HCT116 (cell line): Measurements from ENCODE around the gene TMEM201. TPM values are rescaled to one million over a fixed set of nuclear protein-coding genes. Genes with fewer than 3 reads are reported as not detected.

Experiments
- ATAC-seq: fragments of 200-7000 bp; cut with Tn5 transposase; 2 replicates; pipeline ENCODE4 v1.9.1; 2020; ENCODE audit warnings: mild to moderate bottlenecking, moderate library complexity
- BruUV-seq: library from RNA; stranded (reverse); fragments of 400-500 nt; replicated peaks from 2 replicates; lab custom pipeline; 2021; lab: Mats Ljungman, UMichigan
- CTCF ChIA-PET: fragments of 300-600 bp; sonication (Branson Sonifier 250); formaldehyde crosslinking; loops from one replicate; lab custom pipeline; 2021; ENCODE audit warnings: antibody characterized with exemption; lab: Charles Lee
- POLR2A ChIA-PET: fragments of 300-600, 350-600 bp; sonication (Branson Sonifier 250); formaldehyde crosslinking; loops from one replicate; lab custom pipeline; 2021; ENCODE audit warnings: antibody characterized with exemption; lab: Charles Lee
- RAD21 ChIA-PET, 2 experiments: fragments of 300-600 bp; sonication (Branson Sonifier 250); formaldehyde crosslinking; loops; one replicate each; lab custom pipeline; 2023; ENCODE audit warnings: low total read pairs in 2 of 2; ENCODE audit not compliant: uncharacterized antibody in 2 of 2, unreplicated experiment in 2 of 2, low non-redundant PET in 1 of 2; lab: Charles Lee
- DNase-seq: peaks from one replicate; pipeline ENCODE4 v3.0.0-alpha.2; 2010; ENCODE audit warnings: low read depth, low spot score
- H2AFZ ChIP-seq: fragments of 200-600 bp; shearing (Covaris generic), sonication (generic); 2 replicates; pipeline ENCODE4 v1.6.1; 2017; ENCODE audit warnings: low read depth, mixed run types, mixed read lengths, antibody characterized with exemption, low read length; ENCODE audit not compliant: poor library complexity, severe bottlenecking
- H3K27ac ChIP-seq: 2 replicates; pipeline ENCODE4 v1.5.1; 2012; ENCODE audit warnings: low read depth, low read length
- H3K27me3 ChIP-seq: fragments of 200-600 bp; sonication (generic); 2 replicates; pipeline ENCODE4 v1.6.1; 2016; ENCODE audit warnings: mixed run types, low read length, mixed read lengths; ENCODE audit not compliant: insufficient read depth
- H3K36me3 ChIP-seq, 2 experiments: fragments of 200-500 bp in 1 of 2; fragments of 200-600 bp in 1 of 2; sonication (Bioruptor generic) in 1 of 2; sonication (generic) in 1 of 2; 2 replicates each; pipeline versions ENCODE4 v1.5.1 to v1.6.1; 2014 to 2016; ENCODE audit warnings: low read length in 2 of 2, inconsistent platforms in 1 of 2, mixed read lengths in 1 of 2, mixed run types in 1 of 2; ENCODE audit not compliant: insufficient read depth in 2 of 2, control insufficient read depth in 1 of 2
- H3K4me1 ChIP-seq, 2 experiments: fragments of 200-600 bp in 1 of 2; sonication (generic) in 1 of 2; 2 replicates each; pipeline versions ENCODE4 v1.5.1 to v1.6.1; 2012 to 2017; ENCODE audit warnings: low read length in 2 of 2, inconsistent platforms in 1 of 2, mild to moderate bottlenecking in 1 of 2, mixed read lengths in 1 of 2, mixed run types in 1 of 2, moderate library complexity in 1 of 2; ENCODE audit not compliant: insufficient read depth in 2 of 2, control insufficient read depth in 1 of 2
- H3K4me2 ChIP-seq: fragments of 200-600 bp; sonication (generic); 2 replicates; pipeline ENCODE4 v1.6.1; 2017; ENCODE audit warnings: mixed run types, low read length, mixed read lengths
- H3K4me3 ChIP-seq, 2 experiments: fragments of 200-600 bp in 1 of 2; sonication (generic) in 1 of 2; replicated peaks in 1 of 2; 2 replicates each; pipeline ENCODE4 v1.5.1; 2011 to 2016; ENCODE audit warnings: low read length in 2 of 2, control low read depth in 1 of 2, low read depth in 1 of 2, mild to moderate bottlenecking in 1 of 2, mixed read lengths in 1 of 2, mixed run types in 1 of 2
- H3K79me2 ChIP-seq: fragments of 200-600 bp; sonication (generic); 2 replicates; pipeline ENCODE4 v1.6.1; 2017; ENCODE audit warnings: mild to moderate bottlenecking, mixed run types, low read length, moderate library complexity, mixed read lengths; ENCODE audit not compliant: insufficient read depth
- H3K9ac ChIP-seq: fragments of 200-600 bp; sonication (generic); 2 replicates; pipeline ENCODE4 v1.6.1; 2016; ENCODE audit warnings: low read length, mixed read lengths
- H3K9me2 ChIP-seq: fragments of 200-600 bp; sonication (generic), shearing (Covaris generic); 2 replicates; pipeline ENCODE4 v1.6.1; 2017; ENCODE audit warnings: mixed run types, mild to moderate bottlenecking, moderate library complexity; ENCODE audit not compliant: insufficient read depth
- H3K9me3 ChIP-seq, 2 experiments: fragments of 200-500 bp in 1 of 2; fragments of 200-600 bp in 1 of 2; sonication (Bioruptor generic) in 1 of 2; sonication (generic) in 1 of 2; 2 replicates each; pipeline ENCODE4 v1.6.1; 2014 to 2017; ENCODE audit warnings: low read length in 2 of 2, mixed read lengths in 2 of 2, inconsistent platforms in 1 of 2, low read depth in 1 of 2, mild to moderate bottlenecking in 1 of 2, mixed run types in 1 of 2, moderate library complexity in 1 of 2; ENCODE audit not compliant: control insufficient read depth in 1 of 2, insufficient read depth in 1 of 2
- H4K20me1 ChIP-seq: fragments of 200-600 bp; sonication (generic), shearing (Covaris generic); 2 replicates; pipeline ENCODE4 v1.6.1; 2017; ENCODE audit warnings: mixed run types, mild to moderate bottlenecking, moderate library complexity; ENCODE audit not compliant: insufficient read depth
- EZH2 ChIP-seq: fragments of 200-600 bp; sonication (generic); IDR thresholded peaks from 2 replicates; pipeline ENCODE4 v1.6.1; 2017; ENCODE audit warnings: antibody characterized with exemption, mixed run types
- EZH2phosphoT487 ChIP-seq: fragments of 200-600 bp; IDR thresholded peaks from 2 replicates; pipeline ENCODE4 v1.6.1; 2018; ENCODE audit warnings: antibody characterized with exemption, borderline replicate concordance
- FOSL1 ChIP-seq: IDR thresholded peaks from 2 replicates; pipeline ENCODE4 v1.6.1; 2012; ENCODE audit warnings: low read depth
- JUND ChIP-seq: IDR thresholded peaks from 2 replicates; pipeline ENCODE4 v1.6.1; 2012
- POLR2A ChIP-seq: IDR thresholded peaks from 2 replicates; pipeline ENCODE4 v1.7.0; 2011; ENCODE audit warnings: borderline replicate concordance; ENCODE audit not compliant: insufficient read depth, insufficient read length; ENCODE audit errors: extremely low read depth
- POLR2AphosphoS5 ChIP-seq: IDR thresholded peaks from 2 replicates; pipeline ENCODE4 v1.6.1; 2011; ENCODE audit warnings: mild to moderate bottlenecking, low read depth, low read length, moderate library complexity
- RAD21 ChIP-seq: IDR thresholded peaks from 2 replicates; pipeline ENCODE4 v1.6.1; 2012; ENCODE audit warnings: low read depth, mild to moderate bottlenecking
- SIN3A ChIP-seq: IDR thresholded peaks from 2 replicates; pipeline ENCODE4 v1.6.1; 2012; ENCODE audit warnings: low read depth
- SP1 ChIP-seq: IDR thresholded peaks from 2 replicates; pipeline ENCODE4 v1.6.1; 2012; ENCODE audit warnings: low read depth
- SRF ChIP-seq: IDR thresholded peaks from 2 replicates; pipeline ENCODE4 v1.6.1; 2012; ENCODE audit warnings: low read depth
- TCF7L2 ChIP-seq: IDR thresholded peaks from 2 replicates; pipeline ENCODE4 v1.7.0; 2011; ENCODE audit warnings: borderline replicate concordance, inconsistent platforms; ENCODE audit not compliant: insufficient read depth, insufficient read length; ENCODE audit errors: extremely low read depth
- ZFX ChIP-seq: fragments of 450-650 bp; IDR thresholded peaks from 2 replicates; pipeline ENCODE4 v1.6.1; 2017
- ZNF274 ChIP-seq: fragments of 200-500 bp; sonication (Bioruptor generic); IDR thresholded peaks from 2 replicates; pipeline ENCODE4 v1.6.1; 2014; ENCODE audit warnings: mild to moderate bottlenecking, low read depth, low read length, inconsistent platforms
- intact Hi-C: fragments of 100-400 bp; cut with micrococcal nuclease; formaldehyde crosslinking; loops from 2 replicates; pipeline ENCODE4 v1.10.0; 2022
- total RNA-seq: library from RNA; stranded (reverse); gene quantifications from one replicate; pipeline ENCODE4 v1.2.1, GENCODE V29; 2021; ENCODE audit not compliant: unreplicated experiment
- TF ChIP-seq, protein P1 (sequence below): IDR thresholded peaks from 2 replicates; pipeline ENCODE4 v1.6.1; 2012
- TF ChIP-seq, protein P2 (sequence below): IDR thresholded peaks from 2 replicates; pipeline ENCODE4 v1.6.1; 2011; ENCODE audit warnings: mild to moderate bottlenecking, low read length, moderate library complexity; ENCODE audit not compliant: insufficient replicate concordance; ENCODE audit errors: extremely low read depth
- TF ChIP-seq, protein P3 (sequence below), 3 experiments: fragments of 200-600 bp in 1 of 3; sonication (generic) in 1 of 3; IDR thresholded peaks in 2 of 3; conservative IDR thresholded peaks in 1 of 3; 2 replicates each; pipeline ENCODE4 v1.5.1; 2012 to 2017; ENCODE audit warnings: low read depth in 2 of 3, low read length in 2 of 3, antibody characterized with exemption in 1 of 3, borderline replicate concordance in 1 of 3, control low read depth in 1 of 3, mild to moderate bottlenecking in 1 of 3, mixed read lengths in 1 of 3, mixed run types in 1 of 3, moderate library complexity in 1 of 3; ENCODE audit not compliant: insufficient read depth in 1 of 3

Gene TMEM201
- total RNA-seq, 1 experiment from 2014 or later = 27.6 TPM

DNA sequence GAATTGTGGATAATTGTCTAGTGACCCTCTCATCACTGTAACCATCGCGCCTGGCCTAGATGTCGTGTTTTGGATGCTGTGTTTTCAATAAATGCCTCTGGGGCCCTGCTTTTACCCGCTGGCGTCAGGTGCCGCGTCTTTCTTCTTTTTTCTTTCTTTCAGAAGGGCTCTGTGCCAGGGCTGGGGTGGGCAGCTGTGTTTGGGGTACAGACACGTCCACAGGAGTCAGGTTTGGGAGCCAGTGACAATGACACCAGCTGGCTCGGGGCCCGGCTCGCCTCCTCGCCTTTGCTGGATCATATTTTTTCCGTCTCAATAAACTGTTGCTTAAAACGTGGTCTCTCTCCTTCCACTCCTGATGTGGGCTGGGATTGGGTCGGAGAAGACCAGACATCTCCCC, 16.1 kb downstream of the TMEM201 start:
- BruUV-seq = no TSS peak
- RAD21 ChIA-PET = no interaction called here
- no peak overlapping the region for H3K27ac ChIP-seq

More for the DNA sequence above, 16.1 kb downstream of the TMEM201 start:
- no peaks in the 10 kb centered on the region for H4K20me1 ChIP-seq
- ATAC-seq (no peak), DNase-seq (no peak)
- intact Hi-C loops = no loop called here
- ChIA-PET POLR2A (no interaction called here), CTCF (no interaction called here)
- no peak overlapping the region for H2AFZ ChIP-seq
- peaks cover 3 to 23% of the 10 kb centered on the region in 2 experiments; a peak in 3 of 4 replicates for H3K36me3 ChIP-seq
- TF ChIP-seq RAD21 (no peak), SP1 (no peak), SRF (no peak), JUND (no peak), POLR2AphosphoS5 (no peak), TCF7L2 (no peak), EZH2 (no peak), ZNF274 (no peak), FOSL1 (no peak), POLR2A (no peak), ZFX (no peak), SIN3A (no peak), EZH2phosphoT487 (no peak)
- TF ChIP-seq, protein P1, sequence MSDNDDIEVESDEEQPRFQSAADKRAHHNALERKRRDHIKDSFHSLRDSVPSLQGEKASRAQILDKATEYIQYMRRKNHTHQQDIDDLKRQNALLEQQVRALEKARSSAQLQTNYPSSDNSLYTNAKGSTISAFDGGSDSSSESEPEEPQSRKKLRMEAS = no peak
- TF ChIP-seq, protein P2, sequence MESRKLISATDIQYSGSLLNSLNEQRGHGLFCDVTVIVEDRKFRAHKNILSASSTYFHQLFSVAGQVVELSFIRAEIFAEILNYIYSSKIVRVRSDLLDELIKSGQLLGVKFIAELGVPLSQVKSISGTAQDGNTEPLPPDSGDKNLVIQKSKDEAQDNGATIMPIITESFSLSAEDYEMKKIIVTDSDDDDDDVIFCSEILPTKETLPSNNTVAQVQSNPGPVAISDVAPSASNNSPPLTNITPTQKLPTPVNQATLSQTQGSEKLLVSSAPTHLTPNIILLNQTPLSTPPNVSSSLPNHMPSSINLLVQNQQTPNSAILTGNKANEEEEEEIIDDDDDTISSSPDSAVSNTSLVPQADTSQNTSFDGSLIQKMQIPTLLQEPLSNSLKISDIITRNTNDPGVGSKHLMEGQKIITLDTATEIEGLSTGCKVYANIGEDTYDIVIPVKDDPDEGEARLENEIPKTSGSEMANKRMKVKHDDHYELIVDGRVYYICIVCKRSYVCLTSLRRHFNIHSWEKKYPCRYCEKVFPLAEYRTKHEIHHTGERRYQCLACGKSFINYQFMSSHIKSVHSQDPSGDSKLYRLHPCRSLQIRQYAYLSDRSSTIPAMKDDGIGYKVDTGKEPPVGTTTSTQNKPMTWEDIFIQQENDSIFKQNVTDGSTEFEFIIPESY = no peak
- TF ChIP-seq, protein P3, sequence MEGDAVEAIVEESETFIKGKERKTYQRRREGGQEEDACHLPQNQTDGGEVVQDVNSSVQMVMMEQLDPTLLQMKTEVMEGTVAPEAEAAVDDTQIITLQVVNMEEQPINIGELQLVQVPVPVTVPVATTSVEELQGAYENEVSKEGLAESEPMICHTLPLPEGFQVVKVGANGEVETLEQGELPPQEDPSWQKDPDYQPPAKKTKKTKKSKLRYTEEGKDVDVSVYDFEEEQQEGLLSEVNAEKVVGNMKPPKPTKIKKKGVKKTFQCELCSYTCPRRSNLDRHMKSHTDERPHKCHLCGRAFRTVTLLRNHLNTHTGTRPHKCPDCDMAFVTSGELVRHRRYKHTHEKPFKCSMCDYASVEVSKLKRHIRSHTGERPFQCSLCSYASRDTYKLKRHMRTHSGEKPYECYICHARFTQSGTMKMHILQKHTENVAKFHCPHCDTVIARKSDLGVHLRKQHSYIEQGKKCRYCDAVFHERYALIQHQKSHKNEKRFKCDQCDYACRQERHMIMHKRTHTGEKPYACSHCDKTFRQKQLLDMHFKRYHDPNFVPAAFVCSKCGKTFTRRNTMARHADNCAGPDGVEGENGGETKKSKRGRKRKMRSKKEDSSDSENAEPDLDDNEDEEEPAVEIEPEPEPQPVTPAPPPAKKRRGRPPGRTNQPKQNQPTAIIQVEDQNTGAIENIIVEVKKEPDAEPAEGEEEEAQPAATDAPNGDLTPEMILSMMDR (IDR thresholded peaks at IDR 0.05 in 2 of 3, conservative IDR thresholded peaks at IDR 0.05 in 1 of 3; ENCODE audit: borderline replicate concordance in 1 of 3, insufficient read depth in 1 of 3, low read depth in 2 of 3, low read length in 2 of 3) = no peak
- H3K9me2 ChIP-seq = no peaks in the 10 kb centered on the region
- no peak overlapping the region for H3K4me3 ChIP-seq
- H3K9me3 ChIP-seq = no peaks in the 10 kb centered on the region
- no peaks in the 10 kb centered on the region for H3K4me1 ChIP-seq
- H3K79me2 ChIP-seq = no peaks in the 10 kb centered on the region
- H3K9ac ChIP-seq = no peak overlapping the region
- H3K27me3 ChIP-seq = no peaks in the 10 kb centered on the region
- no peak overlapping the region for H3K4me2 ChIP-seq
